Measurements from ENCODE around the gene ANGPTL4.
"Not testable (repeated sequence)": the region's sequence is repeated elsewhere in the genome, so short reads cannot be mapped to it uniquely, and the experiment has no call there.

The ANGPTL4 gene

GRCh38 chr19:8334458-8335342, 29.3 kb upstream of the ANGPTL4 start:
- DNase-seq: no peak

DNA sequence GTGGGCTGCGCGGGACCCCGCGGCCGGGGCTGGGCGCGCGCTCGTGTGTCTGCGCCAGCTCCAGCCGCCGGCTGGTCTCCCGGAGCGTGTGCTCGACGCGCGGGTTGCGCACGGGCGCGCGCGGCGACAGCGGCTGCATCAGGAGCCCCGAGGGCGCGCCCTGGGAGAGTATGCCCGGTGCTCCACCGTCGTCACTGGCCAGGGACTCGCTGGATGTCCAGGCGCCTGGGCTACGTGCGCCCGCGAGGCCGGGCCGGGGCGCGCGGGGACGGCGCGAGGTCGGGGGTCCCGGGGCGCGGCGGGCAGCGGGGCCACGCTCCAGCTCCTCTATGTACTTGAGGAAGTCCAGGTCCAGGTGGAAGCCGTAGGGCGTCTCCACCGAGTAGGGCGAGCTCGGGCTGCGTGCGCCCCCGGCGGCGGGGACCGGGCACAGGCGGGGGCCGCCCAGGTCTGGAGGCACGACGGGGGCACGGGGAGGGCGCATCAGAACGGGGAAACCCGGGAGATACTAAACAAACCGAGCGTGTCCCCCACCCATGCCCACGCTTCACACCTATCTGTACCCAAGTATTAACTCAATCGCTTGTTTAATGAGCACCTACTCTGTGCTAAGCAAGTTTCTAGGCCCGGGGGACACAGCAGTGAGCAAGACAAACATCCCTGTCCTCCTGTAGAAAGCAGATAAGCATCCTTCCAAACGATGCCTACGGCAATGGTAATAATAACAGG, 28.4 kb upstream of the ANGPTL4 start:
- no peak for DNase-seq

DNA sequence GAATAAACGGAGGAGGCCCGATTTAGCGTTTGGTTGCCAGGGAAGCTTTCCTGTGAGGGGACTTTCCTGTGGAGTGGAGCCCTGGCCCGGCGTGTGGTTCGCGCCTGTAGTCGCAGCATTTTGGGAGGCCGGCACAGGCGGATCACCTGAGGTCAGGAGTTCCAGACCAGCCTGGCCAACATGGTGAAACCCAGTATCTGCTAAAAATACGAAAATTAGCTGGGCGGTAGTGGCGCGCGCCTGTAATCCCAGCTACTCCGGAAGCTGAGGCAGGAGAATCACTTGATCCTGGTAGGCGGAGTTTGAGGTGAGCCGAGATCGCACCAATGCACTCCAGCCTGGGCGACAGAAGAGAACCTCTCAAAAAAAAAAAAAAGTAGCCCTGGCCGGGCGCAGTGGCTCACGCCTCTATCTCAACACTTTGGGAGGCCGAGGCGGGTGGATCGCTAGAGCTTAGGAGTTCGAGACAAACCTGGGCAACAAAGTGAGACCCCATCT, 27.8 kb upstream of the ANGPTL4 start:
- DNase-seq: no peak

DNA sequence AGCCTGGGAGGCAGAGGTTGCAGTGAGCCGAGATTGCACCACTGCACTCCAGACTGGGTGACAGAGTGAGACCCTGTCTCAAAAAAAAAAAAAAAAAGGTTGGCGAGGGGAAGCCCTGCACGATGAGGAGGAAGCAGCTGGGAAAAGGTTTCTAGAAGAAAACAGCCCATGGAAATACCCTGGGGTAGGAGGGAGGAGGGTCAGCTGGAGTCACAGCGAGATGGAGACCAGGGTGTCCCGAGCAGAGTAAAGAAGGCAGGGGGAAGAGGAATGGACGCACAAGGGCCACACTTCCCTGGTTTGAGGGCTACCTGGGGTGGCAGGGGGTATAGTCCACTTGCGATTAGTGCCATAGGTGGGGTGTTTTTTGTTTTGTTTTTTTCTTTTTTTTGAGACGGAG, 27.3 kb upstream of the ANGPTL4 start:
- no peak for DNase-seq

- no peak for DNase-seq
Observed at GRCh38 chr19:8337728-8338127, 26.2 kb upstream of the ANGPTL4 start.

DNA sequence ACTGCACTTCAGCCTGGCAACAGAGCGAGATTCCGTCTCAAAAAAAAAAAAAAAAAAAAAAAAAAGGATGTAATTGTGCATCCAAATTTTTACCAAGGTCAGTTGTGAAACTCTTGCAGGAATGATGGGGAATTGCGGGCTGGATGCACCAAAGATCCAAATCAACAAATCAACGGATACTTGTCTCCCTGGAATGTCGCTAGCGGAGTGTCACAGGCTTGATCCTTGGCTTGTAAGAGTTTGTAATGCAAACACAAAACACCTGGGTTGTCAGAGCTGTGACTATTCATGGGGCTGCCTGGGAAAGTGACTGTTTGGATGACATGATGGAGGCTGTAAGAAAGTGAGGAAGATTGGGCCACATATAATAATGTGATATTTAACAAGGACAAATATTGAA, 25.1 kb upstream of the ANGPTL4 start:
- DNase-seq: no peak

DNA sequence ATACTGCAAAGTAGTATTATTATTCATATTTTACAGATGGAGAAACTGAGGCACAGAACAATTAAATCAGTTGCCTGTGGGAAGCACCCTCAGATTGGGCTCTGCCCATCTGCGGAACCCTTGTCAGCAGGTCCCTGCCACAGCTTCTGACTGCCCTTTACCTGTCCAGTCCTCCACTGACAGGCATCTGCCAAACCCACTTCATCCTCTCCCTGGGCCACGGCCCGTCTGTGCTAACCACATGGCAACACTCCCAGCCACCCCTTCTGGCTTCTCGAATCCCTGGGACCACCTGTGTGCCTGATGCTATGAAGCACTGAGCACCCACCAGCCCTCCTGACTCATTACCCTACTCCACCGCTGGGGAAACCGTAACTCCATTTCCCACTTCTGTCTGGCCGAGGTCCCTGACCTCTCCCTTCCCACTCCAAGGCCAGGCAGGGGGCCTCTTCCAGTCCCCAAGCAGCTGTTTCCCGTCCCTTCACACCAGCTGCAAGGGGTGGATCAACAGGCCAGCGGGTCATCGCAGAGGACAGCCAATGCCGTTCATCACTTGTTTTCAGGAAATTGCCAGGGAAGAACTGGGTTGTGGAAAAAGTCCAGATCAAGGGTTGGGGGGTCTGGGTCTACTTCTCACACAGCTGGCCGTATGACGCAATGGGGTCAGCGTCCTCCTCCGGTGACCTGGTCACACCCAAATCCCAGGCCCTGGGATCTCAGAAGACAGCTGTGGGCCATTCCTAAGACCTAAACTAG, 23.4 kb upstream of the ANGPTL4 start:
- DNase-seq: no peak

DNA sequence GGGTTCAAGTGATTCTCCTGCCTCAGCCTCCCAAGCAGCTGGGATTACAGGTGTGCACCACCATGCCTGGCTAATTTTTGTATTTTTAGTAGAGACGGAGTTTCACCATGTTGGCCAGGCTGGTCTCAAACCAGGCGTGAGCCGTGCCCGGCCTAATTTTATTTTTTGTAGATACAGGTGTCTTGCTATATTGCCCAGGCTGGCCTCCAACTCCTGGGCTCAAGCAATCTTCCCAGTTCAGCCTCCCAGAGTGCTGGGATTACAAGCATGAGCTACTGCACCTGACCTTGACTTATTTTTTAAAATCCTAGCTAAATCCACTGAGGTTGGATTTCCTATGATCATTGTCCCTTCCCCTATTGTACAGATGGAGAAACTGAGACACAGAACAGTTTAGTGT, 22.5 kb upstream of the ANGPTL4 start:
- DNase-seq: not testable (repeated sequence)

- DNase-seq: no peak
Observed at GRCh38 chr19:8342316-8342683, 21.7 kb upstream of the ANGPTL4 start.

DNA sequence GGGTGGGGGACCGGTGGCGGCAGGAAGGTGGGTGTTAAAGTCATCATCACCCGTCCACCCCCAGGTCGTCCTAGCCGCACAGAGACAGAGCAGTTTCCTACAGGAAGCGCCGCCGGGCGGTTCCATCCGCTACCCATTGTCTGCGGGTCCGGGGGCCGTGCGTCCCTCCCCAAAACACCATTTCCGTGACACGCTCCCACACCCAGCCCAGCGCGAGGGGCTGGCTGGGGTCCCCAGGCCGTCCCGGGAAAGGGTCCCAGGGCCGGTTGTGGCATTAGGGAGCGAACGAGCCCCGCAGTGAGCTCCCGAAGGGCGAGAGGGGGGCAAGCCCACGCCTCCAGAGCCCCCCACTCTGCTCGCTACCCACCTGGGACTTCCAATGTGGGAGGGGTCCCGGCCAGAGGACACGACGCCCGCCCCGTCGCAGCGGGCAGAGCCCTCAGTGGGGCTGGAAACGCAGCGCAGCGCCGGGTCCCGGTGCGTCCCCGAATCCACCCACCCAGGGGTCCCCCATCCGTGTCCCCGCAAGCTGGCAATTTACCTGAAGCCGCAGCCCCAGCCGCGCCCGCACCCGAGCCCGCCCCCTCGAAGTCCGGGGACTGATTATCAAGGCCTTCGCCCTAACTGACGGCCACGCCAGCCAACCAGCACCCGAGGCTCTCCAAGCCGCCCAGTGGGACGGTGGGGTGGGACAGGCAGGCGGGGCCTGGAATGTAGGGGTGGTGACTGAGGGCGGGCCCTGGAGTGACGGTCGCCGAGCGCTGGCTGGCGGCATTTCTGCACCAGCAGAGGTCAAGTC, 21.1 kb upstream of the ANGPTL4 start, which contains the start of gene KANK3:
TSS of gene KANK3 (minus strand) at position 579 of the 799 bp plus-strand sequence. CDS start 5,434 bp downstream, outside the sequence.
- DNase-seq: no peak

- DNase-seq: no peak
Observed at GRCh38 chr19:8343483-8343844, 20.5 kb upstream of the ANGPTL4 start.

GRCh38 chr19:8349629-8350372, 14.2 kb upstream of the ANGPTL4 start:
- DNase-seq: not testable (repeated sequence)

- DNase-seq: no peak
Observed at GRCh38 chr19:8352134-8352827, 11.7 kb upstream of the ANGPTL4 start.

DNA sequence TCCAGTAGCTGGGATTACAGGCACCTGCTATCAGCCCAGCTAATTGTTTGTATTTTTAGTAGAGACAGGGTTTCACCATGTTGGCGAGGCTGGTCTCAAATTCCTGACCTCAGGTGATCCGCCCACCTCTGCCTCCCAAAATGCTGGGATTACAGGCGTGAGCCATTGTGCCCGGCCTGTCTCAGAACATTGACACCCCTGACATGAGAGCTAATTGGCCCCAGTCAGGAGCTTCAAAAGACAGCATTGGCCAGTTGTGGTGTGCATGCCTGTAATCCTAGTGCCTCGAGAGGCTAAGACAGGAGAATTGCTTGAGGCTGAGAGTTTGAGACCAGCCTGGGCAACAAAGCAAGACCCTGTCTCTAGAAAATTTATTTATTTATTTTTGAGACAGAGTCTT, 11.1 kb upstream of the ANGPTL4 start:
- DNase-seq: not testable (repeated sequence)

DNA sequence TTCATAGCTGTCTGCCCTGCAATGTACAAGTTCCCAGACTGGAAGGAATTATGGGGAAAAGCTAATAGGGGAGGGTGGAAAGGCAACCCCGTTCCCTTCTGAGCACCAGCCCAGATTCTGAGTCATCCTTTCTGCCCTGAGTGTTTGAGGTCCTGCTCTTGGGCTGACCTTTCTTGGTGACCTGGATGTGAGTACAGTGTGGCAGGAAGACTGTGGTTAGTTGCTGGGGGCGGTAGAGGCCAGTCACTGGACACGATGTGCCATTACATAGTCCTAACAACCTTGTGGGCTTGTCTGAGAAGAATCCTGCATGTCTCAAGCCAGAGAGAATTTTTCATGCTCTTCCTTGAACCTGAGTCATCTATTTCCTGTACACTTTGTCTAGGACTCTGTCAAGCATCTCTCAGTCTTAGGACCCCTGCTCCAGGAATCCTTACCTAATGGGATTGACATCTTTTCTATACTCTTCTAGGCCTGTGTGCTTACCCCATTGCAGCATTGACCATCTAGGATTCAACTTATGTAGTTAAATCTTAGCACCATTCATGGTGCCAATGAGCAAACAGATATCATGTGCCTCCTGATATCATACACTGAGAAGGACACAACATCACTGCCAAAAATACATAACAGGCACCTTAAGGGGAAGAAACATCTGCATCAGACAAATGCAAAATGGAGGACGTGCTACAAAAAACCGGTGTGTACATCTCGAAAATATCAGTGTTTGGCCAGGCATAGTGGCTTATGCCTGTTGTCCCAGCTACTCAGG, 8.1 kb upstream of the ANGPTL4 start:
- DNase-seq: no peak

GRCh38 chr19:8357007-8357521, 6.9 kb upstream of the ANGPTL4 start:
- DNase-seq: no peak

DNA sequence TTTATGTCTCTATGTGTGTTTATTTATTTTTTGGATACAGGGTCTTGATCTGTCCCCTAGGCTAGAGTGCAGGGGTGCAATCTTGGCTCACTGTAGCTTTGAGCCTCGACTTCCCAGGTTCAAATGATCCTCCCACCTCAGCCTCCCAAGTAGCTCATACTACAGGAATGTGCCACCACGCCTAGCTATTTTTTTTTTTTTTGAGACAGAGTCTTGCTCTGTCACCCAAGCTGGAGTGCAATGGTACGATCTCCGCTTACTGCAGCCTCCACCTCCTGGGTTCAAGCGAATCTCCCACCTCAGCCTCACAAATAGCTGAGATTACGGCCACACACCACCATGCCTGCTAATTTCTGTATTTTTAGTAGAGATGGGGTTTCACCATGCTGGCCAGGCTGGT, 5.0 kb upstream of the ANGPTL4 start:
- no peak for DNase-seq

DNA sequence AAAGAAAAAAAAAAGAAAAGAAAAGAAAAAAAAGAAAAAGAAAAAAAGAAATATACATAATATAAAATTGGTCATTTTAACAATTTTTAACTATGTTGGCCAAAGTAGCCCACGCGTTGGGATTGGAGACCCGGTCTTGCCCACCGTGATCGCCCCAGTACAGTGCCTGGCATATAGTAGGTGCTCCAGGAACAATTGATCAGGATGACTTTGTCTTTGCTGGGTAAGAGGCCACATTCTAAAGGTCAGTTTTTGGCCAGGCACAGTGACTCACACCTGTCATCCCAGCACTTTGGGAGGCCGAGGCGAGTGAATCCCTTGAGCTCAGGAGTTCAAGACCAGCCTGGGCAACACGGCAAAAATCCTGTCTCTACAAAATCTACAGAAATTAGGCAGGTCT, 3.8 kb upstream of the ANGPTL4 start:
- no peak for DNase-seq

- no peak for DNase-seq
Observed at GRCh38 chr19:8361921-8362793, 1.8 kb upstream of the ANGPTL4 start.

Data from GF-D8 (cell line).